ENCODE data around the gene CIAO3.
"Not testable (repeated sequence)": the region's sequence is repeated elsewhere in the genome, so short reads cannot be mapped to it uniquely, and the experiment has no call there.

CIAO3 gene

GRCh38 chr16:760065-760464 lies 19.3 kb upstream of the CIAO3 start:
- no peak for DNase-seq (ENCODE audit: low read depth)

- DNase-seq (ENCODE audit: low read depth) = no peak
Observed at GRCh38 chr16:759110-759910, 18.5 kb upstream of the CIAO3 start.

- no peak for DNase-seq (ENCODE audit: low read depth)
Observed at GRCh38 chr16:756428-756827, 15.6 kb upstream of the CIAO3 start.

- no peak for DNase-seq (ENCODE audit: low read depth)
Observed at GRCh38 chr16:754656-755055, 13.9 kb upstream of the CIAO3 start.

GRCh38 chr16:754121-754607 lies 13.4 kb upstream of the CIAO3 start:
- DNase-seq (ENCODE audit: low read depth) = not testable (repeated sequence)

GRCh38 chr16:752007-752312 lies 11.2 kb upstream of the CIAO3 start:
- DNase-seq (ENCODE audit: low read depth) = no peak

GRCh38 chr16:751152-752006 lies 10.6 kb upstream of the CIAO3 start:
- DNase-seq (ENCODE audit: low read depth) = no peak

- no peak for DNase-seq (ENCODE audit: low read depth)
Observed at GRCh38 chr16:750485-750884, 9.7 kb upstream of the CIAO3 start.

GRCh38 chr16:749010-749409 lies 8.2 kb upstream of the CIAO3 start:
- no peak for DNase-seq (ENCODE audit: low read depth)

- no peak for DNase-seq (ENCODE audit: low read depth)
Observed at GRCh38 chr16:747978-748746, 7.4 kb upstream of the CIAO3 start.

GRCh38 chr16:746637-747036 lies 5.8 kb upstream of the CIAO3 start:
- DNase-seq (ENCODE audit: low read depth) = no peak

- DNase-seq (ENCODE audit: low read depth) = no peak
Observed at GRCh38 chr16:745739-746138, 4.9 kb upstream of the CIAO3 start.

GRCh38 chr16:743794-744500 lies 3.1 kb upstream of the CIAO3 start:
- no peak for DNase-seq (ENCODE audit: low read depth)

- DNase-seq (ENCODE audit: low read depth) = not testable (repeated sequence)
Observed at GRCh38 chr16:742894-743293, 2.1 kb upstream of the CIAO3 start.

- DNase-seq (ENCODE audit: low read depth) = no peak
Observed at GRCh38 chr16:741986-742629, 1.3 kb upstream of the CIAO3 start.

GRCh38 chr16:740459-740763 lies 386 bp downstream of the CIAO3 start:
- no peak for DNase-seq (ENCODE audit: low read depth)

GRCh38 chr16:739560-740458 lies 988 bp downstream of the CIAO3 start:
- DNase-seq (ENCODE audit: low read depth) = no peak

- DNase-seq (ENCODE audit: low read depth) = no peak
Observed at GRCh38 chr16:736936-737481, 3.8 kb downstream of the CIAO3 start.

- no peak for DNase-seq (ENCODE audit: low read depth)
Observed at GRCh38 chr16:735982-736453, 4.8 kb downstream of the CIAO3 start.

Data from stimulated activated CD8-positive, alpha-beta memory T cell treated with anti-CD3 and anti-CD28 coated beads, Interleukin-15, amount 100 ng/mL, for 1 hour (primary cell).